ENCODE measurements around the gene SEMA4G. TPM values are rescaled to one million over a fixed set of nuclear protein-coding genes. Genes with fewer than 3 reads are reported as not detected.

SEMA4G gene
- polyA plus RNA-seq, 2 of the 4 experiments (the other 2 are of a cell fraction) = 13.5 to 17.4 TPM

DNA sequence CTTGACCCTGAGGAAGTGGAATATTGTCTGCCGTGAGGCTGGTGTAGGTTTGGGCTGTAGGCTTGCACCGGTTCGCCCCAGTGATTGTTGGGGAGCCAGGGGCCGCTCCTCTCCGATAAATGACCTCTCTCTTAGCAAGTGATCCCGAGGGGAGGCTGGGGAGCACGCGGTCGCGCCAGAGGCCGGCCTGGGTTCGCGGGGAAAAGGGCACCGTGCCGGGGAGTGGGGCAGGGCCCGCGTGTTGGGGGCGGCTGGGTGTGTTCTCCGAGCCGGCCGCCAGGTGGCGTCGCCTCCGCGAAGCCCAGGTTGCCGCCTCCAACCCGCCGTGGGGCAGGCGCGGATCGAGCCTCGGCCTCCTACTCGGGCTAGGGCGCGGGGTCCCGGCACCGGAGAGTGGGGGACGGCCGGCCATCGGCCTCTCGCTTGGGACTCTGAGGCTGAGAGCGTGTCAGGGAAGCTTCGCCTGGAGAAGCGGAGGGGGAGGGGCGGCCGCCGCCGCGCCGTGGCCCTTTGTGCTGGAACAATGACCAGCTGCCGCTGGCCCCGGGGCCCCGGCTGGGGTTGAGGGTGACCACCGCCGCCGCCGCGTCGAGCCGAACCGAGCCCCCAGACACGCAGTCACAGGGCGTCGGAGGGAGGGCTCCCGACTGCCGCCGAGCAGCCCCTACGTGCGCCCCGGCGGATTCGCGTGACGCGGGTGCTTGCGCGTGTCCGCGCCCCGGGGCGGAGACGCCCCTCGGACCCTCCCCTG, 29.9 kb downstream of the SEMA4G start (continued):
- TF ChIP-seq, protein P1, sequence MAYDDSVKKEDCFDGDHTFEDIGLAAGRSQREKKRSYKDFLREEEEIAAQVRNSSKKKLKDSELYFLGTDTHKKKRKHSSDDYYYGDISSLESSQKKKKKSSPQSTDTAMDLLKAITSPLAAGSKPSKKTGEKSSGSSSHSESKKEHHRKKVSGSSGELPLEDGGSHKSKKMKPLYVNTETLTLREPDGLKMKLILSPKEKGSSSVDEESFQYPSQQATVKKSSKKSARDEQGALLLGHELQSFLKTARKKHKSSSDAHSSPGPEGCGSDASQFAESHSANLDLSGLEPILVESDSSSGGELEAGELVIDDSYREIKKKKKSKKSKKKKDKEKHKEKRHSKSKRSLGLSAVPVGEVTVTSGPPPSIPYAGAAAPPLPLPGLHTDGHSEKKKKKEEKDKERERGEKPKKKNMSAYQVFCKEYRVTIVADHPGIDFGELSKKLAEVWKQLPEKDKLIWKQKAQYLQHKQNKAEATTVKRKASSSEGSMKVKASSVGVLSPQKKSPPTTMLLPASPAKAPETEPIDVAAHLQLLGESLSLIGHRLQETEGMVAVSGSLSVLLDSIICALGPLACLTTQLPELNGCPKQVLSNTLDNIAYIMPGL (CRISPR knock-in tag; IDR thresholded peaks at IDR 0.05; ENCODE audit: borderline replicate concordance) = peak; percentile 88; the same call in 1 of the 2 replicates
- TF ChIP-seq HOXB5 (CRISPR knock-in tag; IDR thresholded peaks at IDR 0.05) (no peak), JUN (IDR thresholded peaks at IDR 0.05) (peak; percentile 72 to 89; a peak in 4 of 5 replicates), HOXA7 (CRISPR knock-in tag; IDR thresholded peaks at IDR 0.05) (no peak), POLR2A (IDR thresholded peaks at IDR 0.05; ENCODE audit: low read length) (peak; percentile 61), RAD21 (conservative IDR thresholded peaks at IDR 0.05 in 1 of 2, IDR thresholded peaks at IDR 0.05 in 1 of 2) (peak; percentile 21 to 57; a peak in 4 of 5 replicates), EP300 (IDR thresholded peaks at IDR 0.05) (no peak)
- TF ChIP-seq, protein P2, sequence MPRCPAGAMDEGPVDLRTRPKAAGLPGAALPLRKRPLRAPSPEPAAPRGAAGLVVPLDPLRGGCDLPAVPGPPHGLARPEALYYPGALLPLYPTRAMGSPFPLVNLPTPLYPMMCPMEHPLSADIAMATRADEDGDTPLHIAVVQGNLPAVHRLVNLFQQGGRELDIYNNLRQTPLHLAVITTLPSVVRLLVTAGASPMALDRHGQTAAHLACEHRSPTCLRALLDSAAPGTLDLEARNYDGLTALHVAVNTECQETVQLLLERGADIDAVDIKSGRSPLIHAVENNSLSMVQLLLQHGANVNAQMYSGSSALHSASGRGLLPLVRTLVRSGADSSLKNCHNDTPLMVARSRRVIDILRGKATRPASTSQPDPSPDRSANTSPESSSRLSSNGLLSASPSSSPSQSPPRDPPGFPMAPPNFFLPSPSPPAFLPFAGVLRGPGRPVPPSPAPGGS (IDR thresholded peaks at IDR 0.05) = peak; percentile 35; the same call in 1 of the 3 replicates
- TF ChIP-seq, protein P3, sequence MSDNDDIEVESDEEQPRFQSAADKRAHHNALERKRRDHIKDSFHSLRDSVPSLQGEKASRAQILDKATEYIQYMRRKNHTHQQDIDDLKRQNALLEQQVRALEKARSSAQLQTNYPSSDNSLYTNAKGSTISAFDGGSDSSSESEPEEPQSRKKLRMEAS (IDR thresholded peaks at IDR 0.05) = peak; percentile 80
- TF ChIP-seq, protein P4, sequence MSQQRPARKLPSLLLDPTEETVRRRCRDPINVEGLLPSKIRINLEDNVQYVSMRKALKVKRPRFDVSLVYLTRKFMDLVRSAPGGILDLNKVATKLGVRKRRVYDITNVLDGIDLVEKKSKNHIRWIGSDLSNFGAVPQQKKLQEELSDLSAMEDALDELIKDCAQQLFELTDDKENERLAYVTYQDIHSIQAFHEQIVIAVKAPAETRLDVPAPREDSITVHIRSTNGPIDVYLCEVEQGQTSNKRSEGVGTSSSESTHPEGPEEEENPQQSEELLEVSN (IDR thresholded peaks at IDR 0.05; ENCODE audit: borderline replicate concordance, low read depth) = peak; percentile 80; the same call in 1 of the 2 replicates

DNA sequence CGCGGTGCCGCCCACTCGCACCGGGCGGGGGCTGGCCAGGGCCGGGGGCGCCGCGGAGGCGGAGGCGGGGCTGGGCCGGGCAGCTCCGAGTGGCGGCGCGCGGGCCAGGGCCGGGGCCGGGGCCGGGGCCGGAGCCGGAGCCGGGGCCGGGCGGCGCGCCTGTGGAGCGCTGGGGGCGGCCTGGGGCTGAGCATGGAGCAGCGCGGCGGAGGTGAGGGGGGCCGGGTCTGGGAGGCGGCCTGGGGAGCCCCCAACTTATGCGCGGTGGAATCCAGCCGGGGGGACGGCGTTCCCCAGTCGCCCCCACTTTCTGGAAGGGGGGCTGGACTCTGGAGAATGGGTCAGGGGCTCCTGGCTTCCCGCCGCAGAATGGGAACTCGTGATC, 30.4 kb downstream of the SEMA4G start, which contains the start of gene LZTS2:
LZTS2 (plus strand) TSS at position 67 of the 385 bp plus-strand sequence. CDS start 2,731 bp downstream, outside the sequence.
- Histone ChIP-seq H3K9me3 (no peaks in the 10 kb centered on the region), H3K4me3 (peak within 1 kb of the TSS; percentile 92), H3K4me2 (peak within 1 kb of the TSS; percentile 89), H3K4me1 (peaks cover 27% of the 10 kb centered on the region), H3K27ac (peak within 1 kb of the TSS; percentile 98)
- no peak for FAIRE-seq
- no peak for DNase-seq (ENCODE audit: low read depth in 1 of 2, low spot score in 1 of 2)
- WGBS (ENCODE audit: missing lambda C conversion rate) = 4% methylated on average over 3 of the region's 44 CpGs
- no peak for TF ChIP-seq RAD21 (conservative IDR thresholded peaks at IDR 0.05 in 1 of 2, IDR thresholded peaks at IDR 0.05 in 1 of 2)
- TF ChIP-seq, protein P5, sequence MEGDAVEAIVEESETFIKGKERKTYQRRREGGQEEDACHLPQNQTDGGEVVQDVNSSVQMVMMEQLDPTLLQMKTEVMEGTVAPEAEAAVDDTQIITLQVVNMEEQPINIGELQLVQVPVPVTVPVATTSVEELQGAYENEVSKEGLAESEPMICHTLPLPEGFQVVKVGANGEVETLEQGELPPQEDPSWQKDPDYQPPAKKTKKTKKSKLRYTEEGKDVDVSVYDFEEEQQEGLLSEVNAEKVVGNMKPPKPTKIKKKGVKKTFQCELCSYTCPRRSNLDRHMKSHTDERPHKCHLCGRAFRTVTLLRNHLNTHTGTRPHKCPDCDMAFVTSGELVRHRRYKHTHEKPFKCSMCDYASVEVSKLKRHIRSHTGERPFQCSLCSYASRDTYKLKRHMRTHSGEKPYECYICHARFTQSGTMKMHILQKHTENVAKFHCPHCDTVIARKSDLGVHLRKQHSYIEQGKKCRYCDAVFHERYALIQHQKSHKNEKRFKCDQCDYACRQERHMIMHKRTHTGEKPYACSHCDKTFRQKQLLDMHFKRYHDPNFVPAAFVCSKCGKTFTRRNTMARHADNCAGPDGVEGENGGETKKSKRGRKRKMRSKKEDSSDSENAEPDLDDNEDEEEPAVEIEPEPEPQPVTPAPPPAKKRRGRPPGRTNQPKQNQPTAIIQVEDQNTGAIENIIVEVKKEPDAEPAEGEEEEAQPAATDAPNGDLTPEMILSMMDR (IDR thresholded peaks at IDR 0.05) = no peak
- no peak for TF ChIP-seq RCOR1 (IDR thresholded peaks at IDR 0.05; ENCODE audit: low read depth, low read length)
- no peak for TF ChIP-seq MAFK (IDR thresholded peaks at IDR 0.05; ENCODE audit: partially characterized antibody)
- no peak for TF ChIP-seq CBX2 (IDR thresholded peaks at IDR 0.05; ENCODE audit: borderline replicate concordance, low read depth)
- no peak for TF ChIP-seq KDM5A (IDR thresholded peaks at IDR 0.05)
- TF ChIP-seq, protein P6, sequence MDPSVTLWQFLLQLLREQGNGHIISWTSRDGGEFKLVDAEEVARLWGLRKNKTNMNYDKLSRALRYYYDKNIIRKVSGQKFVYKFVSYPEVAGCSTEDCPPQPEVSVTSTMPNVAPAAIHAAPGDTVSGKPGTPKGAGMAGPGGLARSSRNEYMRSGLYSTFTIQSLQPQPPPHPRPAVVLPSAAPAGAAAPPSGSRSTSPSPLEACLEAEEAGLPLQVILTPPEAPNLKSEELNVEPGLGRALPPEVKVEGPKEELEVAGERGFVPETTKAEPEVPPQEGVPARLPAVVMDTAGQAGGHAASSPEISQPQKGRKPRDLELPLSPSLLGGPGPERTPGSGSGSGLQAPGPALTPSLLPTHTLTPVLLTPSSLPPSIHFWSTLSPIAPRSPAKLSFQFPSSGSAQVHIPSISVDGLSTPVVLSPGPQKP (IDR thresholded peaks at IDR 0.05; ENCODE audit: low read depth, low read length) = no peak
- TF ChIP-seq ZNF302 (CRISPR knock-in tag; IDR thresholded peaks at IDR 0.05) = no peak
- no peak for TF ChIP-seq ZSCAN20 (CRISPR knock-in tag; IDR thresholded peaks at IDR 0.05)
- TF ChIP-seq EHMT2 (IDR thresholded peaks at IDR 0.05; ENCODE audit: low read depth) = no peak
- TF ChIP-seq SMC3 (IDR thresholded peaks at IDR 0.05) = no peak
- TF ChIP-seq JUN (IDR thresholded peaks at IDR 0.05) = no peak; a peak in 1 of 5 replicates
- no peak for TF ChIP-seq TP53 (CRISPR knock-in tag; IDR thresholded peaks at IDR 0.05)
- TF ChIP-seq POLR2A (IDR thresholded peaks at IDR 0.05; ENCODE audit: low read length) = no peak
- no peak for TF ChIP-seq HEYL (CRISPR knock-in tag; IDR thresholded peaks at IDR 0.05)
- CTCF ChIA-PET = interaction anchor here (0.5 to 25.8 kb wide), 14 partner anchors 7 to 460 kb away, joined by 3 to 608 read pairs (median 5); partner anchors contain the start of genes MRPL43, PDZD7, SFXN3 and TWNK
- POLR2A ChIA-PET = interaction anchor here (1.6 kb wide), 1 partner anchor 12 kb away, joined by 7 read pairs; no protein-coding TSS in a partner anchor
- no peak for ATAC-seq

Measured in A549 (cell line).